Nephron progenitor cell (in vitro differentiated cells): ENCODE results near the gene PRUNE2.

Source experiments
- DNase-seq: peaks from one replicate; pipeline ENCODE4 v3.0.0; 2021
- H3K27ac Mint-ChIP-seq: 2 replicates; pipeline ENCODE4 v1.8.0; 2021; ENCODE audit warnings: mild to moderate bottlenecking, moderate library complexity, mixed read lengths
- H3K27me3 Mint-ChIP-seq: 2 replicates; pipeline ENCODE4 v1.8.0; 2021; ENCODE audit warnings: mild to moderate bottlenecking, low read depth, mixed read lengths; ENCODE audit not compliant: poor library complexity
- H3K36me3 Mint-ChIP-seq: 2 replicates; pipeline ENCODE4 v1.8.0; 2021; ENCODE audit warnings: low read depth, mixed read lengths
- H3K4me1 Mint-ChIP-seq: 2 replicates; pipeline ENCODE4 v1.8.0; 2021; ENCODE audit warnings: mixed read lengths
- H3K4me3 Mint-ChIP-seq: 2 replicates; pipeline ENCODE4 v1.8.0; 2021; ENCODE audit warnings: mild to moderate bottlenecking, moderate library complexity, mixed read lengths
- H3K9me3 Mint-ChIP-seq: 2 replicates; pipeline ENCODE4 v1.8.0; 2021; ENCODE audit warnings: mild to moderate bottlenecking, moderate library complexity, mixed read lengths
- TF ChIP-seq, protein P1 (sequence below): fragments of 200-600 bp; sonication (generic); IDR thresholded peaks from 2 replicates; pipeline ENCODE4 v1.5.0; 2021; ENCODE audit warnings: antibody characterized with exemption

Gene PRUNE2

GRCh38 chr9:76917299-76917698, 11.4 kb upstream of the PRUNE2 start:
- Mint-ChIP-seq H3K4me1 (no peaks in the 10 kb centered on the region), H3K4me3 (no peak overlapping the region), H3K27me3 (peaks cover 10% of the 10 kb centered on the region), H3K27ac (no peak overlapping the region), H3K9me3 (no peaks in the 10 kb centered on the region), H3K36me3 (no peaks in the 10 kb centered on the region)
- TF ChIP-seq, protein P1, sequence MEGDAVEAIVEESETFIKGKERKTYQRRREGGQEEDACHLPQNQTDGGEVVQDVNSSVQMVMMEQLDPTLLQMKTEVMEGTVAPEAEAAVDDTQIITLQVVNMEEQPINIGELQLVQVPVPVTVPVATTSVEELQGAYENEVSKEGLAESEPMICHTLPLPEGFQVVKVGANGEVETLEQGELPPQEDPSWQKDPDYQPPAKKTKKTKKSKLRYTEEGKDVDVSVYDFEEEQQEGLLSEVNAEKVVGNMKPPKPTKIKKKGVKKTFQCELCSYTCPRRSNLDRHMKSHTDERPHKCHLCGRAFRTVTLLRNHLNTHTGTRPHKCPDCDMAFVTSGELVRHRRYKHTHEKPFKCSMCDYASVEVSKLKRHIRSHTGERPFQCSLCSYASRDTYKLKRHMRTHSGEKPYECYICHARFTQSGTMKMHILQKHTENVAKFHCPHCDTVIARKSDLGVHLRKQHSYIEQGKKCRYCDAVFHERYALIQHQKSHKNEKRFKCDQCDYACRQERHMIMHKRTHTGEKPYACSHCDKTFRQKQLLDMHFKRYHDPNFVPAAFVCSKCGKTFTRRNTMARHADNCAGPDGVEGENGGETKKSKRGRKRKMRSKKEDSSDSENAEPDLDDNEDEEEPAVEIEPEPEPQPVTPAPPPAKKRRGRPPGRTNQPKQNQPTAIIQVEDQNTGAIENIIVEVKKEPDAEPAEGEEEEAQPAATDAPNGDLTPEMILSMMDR, result no peak
- DNase-seq, result no peak

DNA sequence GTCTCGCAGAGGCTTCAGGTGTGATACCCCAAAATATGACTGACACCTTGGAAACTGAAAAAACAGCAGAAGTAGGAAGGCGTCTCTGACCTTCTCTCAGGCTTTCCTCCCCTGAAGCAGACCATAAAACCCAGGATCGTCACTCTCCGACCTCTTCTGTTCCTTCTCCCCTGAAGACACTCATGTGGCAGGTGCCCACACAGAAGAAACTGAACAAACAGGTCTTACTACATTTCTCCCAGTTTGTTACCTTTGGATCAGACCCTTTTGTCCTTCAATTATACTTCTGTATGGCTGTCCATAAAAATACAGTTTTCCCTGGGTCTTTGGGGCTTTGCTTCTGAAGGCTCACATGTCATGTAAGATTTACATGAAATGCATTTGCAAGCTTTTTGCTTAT, 10.3 kb upstream of the PRUNE2 start:
- peaks cover 10% of the 10 kb centered on the region for H3K27me3 Mint-ChIP-seq
- TF ChIP-seq, protein P1, result no peak
- H3K27ac Mint-ChIP-seq, result no peak overlapping the region
- no peaks in the 10 kb centered on the region for H3K4me1 Mint-ChIP-seq
- H3K36me3 Mint-ChIP-seq, result no peaks in the 10 kb centered on the region
- no peaks in the 10 kb centered on the region for H3K9me3 Mint-ChIP-seq
- H3K4me3 Mint-ChIP-seq, result no peak overlapping the region
- DNase-seq, result no peak

DNA sequence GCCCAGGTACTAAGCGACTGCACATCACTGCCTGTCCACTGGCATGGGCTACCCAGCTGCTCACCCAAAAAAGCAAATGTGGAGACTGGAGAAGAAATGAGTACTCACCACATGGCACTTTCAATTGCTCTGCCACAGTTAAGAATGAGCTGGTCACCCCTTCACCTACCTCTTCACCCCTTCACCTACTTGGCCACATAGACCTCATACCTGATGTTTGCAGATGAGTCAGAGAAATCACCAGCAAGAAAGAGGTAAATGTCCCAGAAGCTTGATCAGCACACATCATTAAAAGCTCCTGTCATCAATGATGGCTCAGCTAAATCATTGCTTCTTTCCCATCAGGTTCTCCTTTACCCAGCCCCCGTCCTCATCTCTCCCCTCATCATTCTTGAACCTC, 7.6 kb upstream of the PRUNE2 start:
- DNase-seq, result no peak
- Mint-ChIP-seq H3K4me3 (no peak overlapping the region), H3K36me3 (no peaks in the 10 kb centered on the region), H3K9me3 (no peaks in the 10 kb centered on the region), H3K4me1 (no peaks in the 10 kb centered on the region), H3K27ac (no peak overlapping the region), H3K27me3 (peaks cover 25% of the 10 kb centered on the region)
- TF ChIP-seq, protein P1, result no peak

DNA sequence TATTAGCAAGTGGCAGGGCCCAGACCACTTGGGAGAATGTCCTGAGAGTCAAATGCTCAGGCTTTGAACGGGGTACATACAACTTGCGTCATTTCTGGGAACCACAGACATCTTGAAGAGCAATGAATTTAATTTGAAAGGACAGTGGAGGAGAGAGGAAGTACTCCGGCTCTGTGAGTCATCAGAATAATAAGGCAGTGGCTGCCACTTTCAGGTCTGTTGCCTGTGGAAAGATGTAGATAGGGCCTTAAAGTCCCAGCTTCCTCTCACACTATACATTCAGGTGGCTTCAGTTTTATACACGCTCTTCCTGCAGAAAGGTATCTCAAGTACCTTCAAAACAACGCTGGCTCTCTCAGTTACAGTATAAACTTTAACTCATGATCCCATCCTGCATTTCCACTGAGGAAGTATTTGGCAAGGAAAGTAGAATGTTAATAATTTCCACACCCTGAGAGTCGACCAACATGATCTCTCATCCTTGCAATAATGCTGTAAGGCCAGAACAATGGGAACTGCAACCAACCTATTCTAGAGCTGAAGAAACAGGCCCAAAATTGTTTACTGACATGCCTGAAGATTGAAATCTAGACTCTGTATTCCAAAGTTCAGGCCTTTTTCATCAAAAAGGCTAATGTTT, 6.8 kb upstream of the PRUNE2 start:
- Mint-ChIP-seq H3K4me1 (no peaks in the 10 kb centered on the region), H3K9me3 (no peaks in the 10 kb centered on the region), H3K27ac (no peak overlapping the region), H3K36me3 (no peaks in the 10 kb centered on the region), H3K27me3 (peaks cover 32% of the 10 kb centered on the region), H3K4me3 (no peak overlapping the region)
- TF ChIP-seq, protein P1, result no peak
- no peak for DNase-seq

DNA sequence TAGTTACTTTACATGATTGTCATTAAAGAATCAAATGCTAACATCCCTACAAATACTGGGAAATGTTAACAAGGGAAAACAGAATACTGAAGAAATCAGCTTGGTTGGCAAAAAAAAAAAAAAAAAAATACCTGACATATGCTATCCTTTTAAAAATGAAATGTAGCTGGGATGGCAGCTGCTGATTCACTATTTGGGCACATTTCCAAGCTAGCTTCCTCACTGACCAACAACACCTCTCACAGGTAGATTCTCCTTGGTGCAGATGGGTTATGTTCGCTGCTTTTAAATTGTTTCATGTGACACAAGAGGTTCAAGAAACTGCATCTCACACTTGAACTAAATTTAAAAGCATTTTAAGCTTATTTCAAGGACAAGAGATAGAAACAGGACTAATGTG, 6.1 kb upstream of the PRUNE2 start:
- TF ChIP-seq, protein P1, result no peak
- no peaks in the 10 kb centered on the region for H3K9me3 Mint-ChIP-seq
- peaks cover 40% of the 10 kb centered on the region for H3K27me3 Mint-ChIP-seq
- H3K4me1 Mint-ChIP-seq, result no peaks in the 10 kb centered on the region
- no peak overlapping the region for H3K4me3 Mint-ChIP-seq
- DNase-seq, result no peak
- no peak overlapping the region for H3K27ac Mint-ChIP-seq
- no peaks in the 10 kb centered on the region for H3K36me3 Mint-ChIP-seq

DNA sequence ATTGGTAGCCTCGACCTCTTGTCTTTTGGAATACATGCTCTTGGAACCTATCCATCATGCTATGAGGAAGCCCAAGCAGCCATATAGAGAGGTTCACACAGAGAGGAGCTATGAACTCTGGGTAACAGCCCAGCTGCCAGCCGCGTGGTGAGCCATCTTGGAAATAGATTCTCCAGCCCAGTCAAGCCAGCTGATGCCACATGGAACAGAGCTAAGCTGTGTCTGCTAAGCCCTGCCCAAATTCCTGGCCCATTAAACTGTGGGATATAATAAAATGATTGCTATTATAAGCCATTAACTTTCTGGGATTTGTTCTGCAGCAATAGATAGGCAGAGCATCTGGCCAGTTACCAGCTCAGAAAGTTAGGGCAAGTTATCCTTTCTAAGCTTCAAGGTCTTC, 4.9 kb upstream of the PRUNE2 start:
- no peak for DNase-seq

More for the DNA sequence above, 4.9 kb upstream of the PRUNE2 start:
- peaks cover 7% of the 10 kb centered on the region for H3K4me1 Mint-ChIP-seq
- H3K27ac Mint-ChIP-seq, result no peak overlapping the region
- peaks cover 45% of the 10 kb centered on the region for H3K27me3 Mint-ChIP-seq
- TF ChIP-seq, protein P1, result no peak
- H3K36me3 Mint-ChIP-seq, result no peaks in the 10 kb centered on the region
- H3K9me3 Mint-ChIP-seq, result no peaks in the 10 kb centered on the region
- H3K4me3 Mint-ChIP-seq, result no peak overlapping the region
